HEK293 (cell line): ENCODE measurements around the gene SUCNR1.

Experiments used
- CTCF ChIA-PET: fragments of 350-600 bp; formaldehyde crosslinking; extraction: SDS; loops from one replicate; lab custom pipeline; 2021; ENCODE audit warnings: antibody characterized with exemption; lab: Yijun Ruan, JAX
- POLR2A ChIA-PET: fragments of 300-600 bp; formaldehyde crosslinking; extraction: SDS; loops from one replicate; lab custom pipeline; 2020; ENCODE audit warnings: antibody characterized with exemption, inconsistent platforms; lab: Yijun Ruan, JAX
- H3K27ac ChIP-seq: fragments of 200-500 bp; sonication (Bioruptor generic); 2 replicates; pipeline ENCODE4 v1.5.1; 2014; ENCODE audit warnings: low read depth, low read length, control low read depth, inconsistent platforms; ENCODE audit errors: extremely low read depth
- H3K36me3 ChIP-seq, 2 experiments: fragments of 200-500 bp in 1 of 2; sonication (Bioruptor generic) in 1 of 2; 1 replicate in 1 of 2; 2 replicates in 1 of 2; pipeline ENCODE4 v1.5.1; 2014 to 2017; ENCODE audit warnings: inconsistent platforms in 2 of 2, low read length in 2 of 2; ENCODE audit not compliant: control insufficient read depth in 2 of 2, insufficient read depth in 1 of 2
- H3K4me1 ChIP-seq: fragments of 200-500 bp; sonication (Bioruptor generic); 2 replicates; pipeline ENCODE4 v1.5.1; 2014; ENCODE audit warnings: mild to moderate bottlenecking, low read length, inconsistent platforms; ENCODE audit not compliant: control insufficient read depth, insufficient read depth
- H3K4me3 ChIP-seq: 2 replicates; pipeline ENCODE4 v1.5.1; 2011; ENCODE audit warnings: low read depth, mild to moderate bottlenecking, control low read depth, low read length, moderate library complexity
- H3K9me3 ChIP-seq: fragments of 200-500 bp; sonication (Bioruptor generic); 2 replicates; pipeline ENCODE4 v1.5.1; 2014; ENCODE audit warnings: low read depth, low read length, inconsistent platforms; ENCODE audit not compliant: control insufficient read depth, insufficient read depth
- AEBP2 ChIP-seq: fragments of 450-650 bp; formaldehyde crosslinking; IDR thresholded peaks from 2 replicates; pipeline ENCODE4 v1.5.1; 2016; ENCODE audit warnings: missing biosample characterization, missing genetic modification characterization, borderline replicate concordance
- GLI4 ChIP-seq: fragments of 450-650 bp; formaldehyde crosslinking; IDR thresholded peaks from 2 replicates; pipeline ENCODE4 v1.5.1; 2016; ENCODE audit warnings: missing biosample characterization, missing genetic modification characterization
- OSR2 ChIP-seq: fragments of 450-650 bp; formaldehyde crosslinking; IDR thresholded peaks from 2 replicates; pipeline ENCODE4 v1.5.1; 2016; ENCODE audit warnings: missing biosample characterization, missing genetic modification characterization
- OVOL3 ChIP-seq: fragments of 450-650 bp; formaldehyde crosslinking; IDR thresholded peaks from 2 replicates; pipeline ENCODE4 v1.5.1; 2016; ENCODE audit warnings: missing biosample characterization, missing genetic modification characterization
- PRDM2 ChIP-seq: fragments of 450-650 bp; formaldehyde crosslinking; IDR thresholded peaks from 2 replicates; pipeline ENCODE4 v1.5.1; 2016; ENCODE audit warnings: missing biosample characterization, missing genetic modification characterization, borderline replicate concordance
- SCRT2 ChIP-seq: fragments of 450-650 bp; formaldehyde crosslinking; IDR thresholded peaks from 2 replicates; pipeline ENCODE4 v1.5.1; 2016; ENCODE audit warnings: missing biosample characterization, missing genetic modification characterization
- SETDB1 ChIP-seq: IDR thresholded peaks from one replicate; pipeline ENCODE4 v1.6.1; 2017; ENCODE audit warnings: mild to moderate bottlenecking, low read length, moderate library complexity, mixed read lengths; ENCODE audit not compliant: insufficient read length
- ZBTB48 ChIP-seq: fragments of 450-650 bp; formaldehyde crosslinking; IDR thresholded peaks from 2 replicates; pipeline ENCODE4 v1.5.1; 2016; ENCODE audit warnings: missing biosample characterization, missing genetic modification characterization
- ZNF155 ChIP-seq: fragments of 450-650 bp; formaldehyde crosslinking; IDR thresholded peaks from 2 replicates; pipeline ENCODE4 v1.5.1; 2016; ENCODE audit warnings: missing biosample characterization, missing genetic modification characterization
- ZNF335 ChIP-seq: fragments of 450-650 bp; formaldehyde crosslinking; conservative IDR thresholded peaks from 2 replicates; pipeline ENCODE4 v1.5.1; 2016; ENCODE audit warnings: missing biosample characterization, missing genetic modification characterization
- ZNF398 ChIP-seq: fragments of 450-650 bp; formaldehyde crosslinking; IDR thresholded peaks from 2 replicates; pipeline ENCODE4 v1.5.1; 2017; ENCODE audit warnings: missing biosample characterization, missing genetic modification characterization
- ZNF548 ChIP-seq: fragments of 450-650 bp; formaldehyde crosslinking; IDR thresholded peaks from 2 replicates; pipeline ENCODE4 v1.5.1; 2016; ENCODE audit warnings: missing biosample characterization, missing genetic modification characterization
- ZNF555 ChIP-seq: fragments of 450-650 bp; formaldehyde crosslinking; conservative IDR thresholded peaks from 2 replicates; pipeline ENCODE4 v1.5.1; 2017; ENCODE audit warnings: missing biosample characterization, mild to moderate bottlenecking, missing genetic modification characterization, inconsistent platforms
- ZNF600 ChIP-seq: fragments of 450-650 bp; formaldehyde crosslinking; IDR thresholded peaks from 2 replicates; pipeline ENCODE4 v1.5.1; 2016; ENCODE audit warnings: missing biosample characterization, missing genetic modification characterization
- ZNF623 ChIP-seq: fragments of 450-650 bp; formaldehyde crosslinking; IDR thresholded peaks from 2 replicates; pipeline ENCODE4 v1.5.1; 2016; ENCODE audit warnings: missing biosample characterization, missing genetic modification characterization
- ZNF658 ChIP-seq: fragments of 450-650 bp; formaldehyde crosslinking; IDR thresholded peaks from 2 replicates; pipeline ENCODE4; 2016; ENCODE audit warnings: missing biosample characterization, missing genetic modification characterization
- ZNF701 ChIP-seq: fragments of 450-650 bp; formaldehyde crosslinking; IDR thresholded peaks from 2 replicates; pipeline ENCODE4 v1.5.1; 2016; ENCODE audit warnings: missing biosample characterization, missing genetic modification characterization
- TF ChIP-seq, protein P1 (sequence below): fragments of 450-650 bp; formaldehyde crosslinking; IDR thresholded peaks from 2 replicates; pipeline ENCODE4 v1.5.1; 2016; ENCODE audit warnings: missing biosample characterization, missing genetic modification characterization
- TF ChIP-seq, protein P2 (sequence below): fragments of 450-650 bp; formaldehyde crosslinking; IDR thresholded peaks from 2 replicates; pipeline ENCODE4 v1.5.1; 2017; ENCODE audit warnings: missing biosample characterization, missing genetic modification characterization

The SUCNR1 gene

GRCh38 chr3:151925419-151925818 is 52.0 kb downstream of the SUCNR1 start:
- H3K4me1 ChIP-seq: no peaks in the 10 kb centered on the region
- H3K27ac ChIP-seq: no peak overlapping the region
- ChIA-PET POLR2A (no interaction called here), CTCF (no interaction called here)
- no peaks in the 10 kb centered on the region for H3K9me3 ChIP-seq
- TF ChIP-seq ZNF555 (tag by site-specific recombination) (no peak), ZBTB48 (tag by site-specific recombination) (no peak), ZNF335 (no peak), ZNF623 (tag by site-specific recombination) (no peak), OVOL3 (tag by site-specific recombination) (no peak)
- TF ChIP-seq, protein P1, sequence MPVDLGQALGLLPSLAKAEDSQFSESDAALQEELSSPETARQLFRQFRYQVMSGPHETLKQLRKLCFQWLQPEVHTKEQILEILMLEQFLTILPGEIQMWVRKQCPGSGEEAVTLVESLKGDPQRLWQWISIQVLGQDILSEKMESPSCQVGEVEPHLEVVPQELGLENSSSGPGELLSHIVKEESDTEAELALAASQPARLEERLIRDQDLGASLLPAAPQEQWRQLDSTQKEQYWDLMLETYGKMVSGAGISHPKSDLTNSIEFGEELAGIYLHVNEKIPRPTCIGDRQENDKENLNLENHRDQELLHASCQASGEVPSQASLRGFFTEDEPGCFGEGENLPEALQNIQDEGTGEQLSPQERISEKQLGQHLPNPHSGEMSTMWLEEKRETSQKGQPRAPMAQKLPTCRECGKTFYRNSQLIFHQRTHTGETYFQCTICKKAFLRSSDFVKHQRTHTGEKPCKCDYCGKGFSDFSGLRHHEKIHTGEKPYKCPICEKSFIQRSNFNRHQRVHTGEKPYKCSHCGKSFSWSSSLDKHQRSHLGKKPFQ (tag by site-specific recombination): no peak
- no peak overlapping the region for H3K4me3 ChIP-seq
- H3K36me3 ChIP-seq: no peaks in the 10 kb centered on the region

DNA sequence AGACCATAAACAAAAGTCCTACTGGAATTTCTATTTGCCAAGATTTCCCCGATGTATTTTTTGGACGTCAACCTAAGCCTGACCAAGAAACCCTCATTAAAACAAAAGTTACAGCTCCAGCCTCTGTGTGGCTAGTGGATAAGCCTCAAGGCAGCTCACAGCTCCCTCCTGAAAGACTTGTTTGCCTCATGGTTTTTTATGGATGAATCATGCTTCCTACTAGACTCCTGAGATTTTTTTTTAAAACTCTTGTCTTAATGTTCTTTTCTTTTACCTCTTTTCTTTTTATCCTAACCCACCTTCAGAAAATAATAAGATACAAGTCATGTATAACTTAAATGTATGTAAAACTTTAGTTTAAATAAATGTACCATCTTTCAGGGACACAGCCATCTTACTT is 52.4 kb downstream of the SUCNR1 start:
- Histone ChIP-seq H3K9me3 (no peaks in the 10 kb centered on the region), H3K27ac (no peak overlapping the region), H3K4me1 (no peaks in the 10 kb centered on the region), H3K4me3 (no peak overlapping the region), H3K36me3 (no peaks in the 10 kb centered on the region)
- ChIA-PET CTCF (no interaction called here), POLR2A (no interaction called here)
- no peak for TF ChIP-seq ZNF398 (tag by site-specific recombination)
- no peak for TF ChIP-seq ZNF600 (tag by site-specific recombination)
- TF ChIP-seq ZNF658 (tag by site-specific recombination): no peak
- TF ChIP-seq ZNF548 (tag by site-specific recombination): no peak

GRCh38 chr3:151926956-151927355 is 53.5 kb downstream of the SUCNR1 start:
- Histone ChIP-seq H3K36me3 (no peaks in the 10 kb centered on the region), H3K4me1 (no peaks in the 10 kb centered on the region), H3K4me3 (no peak overlapping the region), H3K9me3 (no peaks in the 10 kb centered on the region), H3K27ac (no peak overlapping the region)
- ChIA-PET POLR2A (no interaction called here), CTCF (interaction anchor here (0.6 to 0.8 kb wide), 3 partner anchors 8 to 491 kb away, joined by 3 to 4 read pairs (median 4); no protein-coding TSS in a partner anchor)
- TF ChIP-seq OSR2 (tag by site-specific recombination) (no peak), AEBP2 (tag by site-specific recombination) (no peak), ZNF701 (tag by site-specific recombination) (no peak), SETDB1 (no peak), SCRT2 (tag by site-specific recombination) (no peak), ZNF155 (no peak), GLI4 (no peak), PRDM2 (tag by site-specific recombination) (no peak)
- TF ChIP-seq, protein P2, sequence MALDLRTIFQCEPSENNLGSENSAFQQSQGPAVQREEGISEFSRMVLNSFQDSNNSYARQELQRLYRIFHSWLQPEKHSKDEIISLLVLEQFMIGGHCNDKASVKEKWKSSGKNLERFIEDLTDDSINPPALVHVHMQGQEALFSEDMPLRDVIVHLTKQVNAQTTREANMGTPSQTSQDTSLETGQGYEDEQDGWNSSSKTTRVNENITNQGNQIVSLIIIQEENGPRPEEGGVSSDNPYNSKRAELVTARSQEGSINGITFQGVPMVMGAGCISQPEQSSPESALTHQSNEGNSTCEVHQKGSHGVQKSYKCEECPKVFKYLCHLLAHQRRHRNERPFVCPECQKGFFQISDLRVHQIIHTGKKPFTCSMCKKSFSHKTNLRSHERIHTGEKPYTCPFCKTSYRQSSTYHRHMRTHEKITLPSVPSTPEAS: no peak
